Activated effector memory CD4-positive, alpha-beta T cell treated with anti-CD3 and anti-CD28 coated beads, Interleukin-2, amount 50 U/mL, for 16 hours (primary cell): ENCODE results near the gene ZNF780A.
"Not testable (repeated sequence)": the region's sequence is repeated elsewhere in the genome, so short reads cannot be mapped to it uniquely, and the experiment has no call there.

Experiments
- DNase-seq: peaks from one replicate; pipeline ENCODE4 v3.0.0-alpha.2; 2020

ZNF780A gene

DNA sequence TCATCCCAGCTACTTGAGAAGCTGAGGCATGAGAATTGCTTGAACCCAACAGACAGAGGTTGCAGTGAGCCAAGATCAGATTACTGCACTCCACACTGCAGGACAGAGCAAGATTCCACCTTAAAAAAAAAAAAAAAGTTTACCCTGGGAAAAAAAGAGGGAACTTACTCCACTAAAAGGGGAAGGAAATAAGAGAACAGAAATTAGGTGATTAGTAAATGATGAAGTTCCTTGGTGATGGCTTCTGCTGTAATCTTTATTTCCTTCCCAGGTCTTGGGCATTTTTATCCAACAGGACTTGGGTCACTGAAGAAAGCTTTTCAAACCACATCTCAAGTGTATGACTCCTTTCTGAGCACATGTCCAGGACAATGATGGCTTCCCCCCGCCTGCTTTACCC, 9.3 kb downstream of the ZNF780A start:
- no peak for DNase-seq

DNA sequence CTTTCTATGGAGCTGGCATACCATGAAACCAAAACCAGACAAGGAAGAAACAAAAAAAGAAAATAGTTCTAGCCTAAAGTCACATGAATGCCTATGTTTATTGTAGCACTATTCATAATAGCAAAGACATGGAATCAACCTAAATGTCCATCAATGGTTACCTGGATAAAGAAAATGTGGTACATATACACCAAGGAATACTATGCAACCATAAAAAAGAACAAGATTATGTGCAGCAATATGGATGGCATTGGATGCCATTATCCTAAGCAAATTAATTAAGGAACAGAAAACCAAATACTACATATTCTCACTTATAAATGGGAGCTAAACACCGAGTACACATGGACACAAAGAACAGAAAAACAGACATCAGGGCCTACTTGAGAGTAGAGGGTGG, 10.5 kb downstream of the ZNF780A start:
- DNase-seq, result no peak

DNA sequence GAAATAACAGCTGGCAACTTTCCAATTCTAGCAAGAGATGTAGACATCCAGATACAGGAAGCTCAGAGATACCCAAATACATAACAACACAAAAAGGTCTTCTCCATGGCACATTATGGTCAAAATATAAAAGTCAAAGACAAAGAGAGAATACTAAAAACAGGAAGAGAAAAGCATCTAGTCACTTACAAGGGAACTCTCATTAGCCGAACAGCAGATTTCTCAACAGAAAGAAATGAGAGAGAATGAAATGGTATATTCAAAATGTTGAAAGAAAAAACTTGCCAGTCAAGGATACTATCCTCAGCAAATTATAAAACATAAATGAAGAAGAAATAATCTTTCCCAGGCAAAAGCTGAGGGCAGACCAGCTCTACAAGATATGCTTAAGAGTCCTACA, 12.4 kb downstream of the ZNF780A start:
- no peak for DNase-seq

DNA sequence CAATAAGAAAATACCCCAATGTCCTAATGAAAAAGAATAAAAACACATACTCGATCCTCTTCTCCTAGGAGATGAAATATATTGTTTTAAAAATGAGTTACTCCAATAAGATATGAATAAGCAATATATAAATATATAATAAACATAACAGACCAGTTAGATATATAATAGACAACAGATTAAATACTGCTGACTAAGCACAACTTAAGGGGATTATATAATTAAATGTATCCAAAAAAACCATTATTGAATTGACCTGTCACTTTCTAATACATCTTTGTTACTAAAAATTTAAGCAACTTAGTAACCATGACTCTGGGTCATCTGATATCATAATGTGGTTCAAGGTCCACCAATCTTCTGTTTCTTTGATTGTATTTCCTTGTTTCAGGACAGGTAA, 20.7 kb downstream of the ZNF780A start:
- DNase-seq, result no peak

DNA sequence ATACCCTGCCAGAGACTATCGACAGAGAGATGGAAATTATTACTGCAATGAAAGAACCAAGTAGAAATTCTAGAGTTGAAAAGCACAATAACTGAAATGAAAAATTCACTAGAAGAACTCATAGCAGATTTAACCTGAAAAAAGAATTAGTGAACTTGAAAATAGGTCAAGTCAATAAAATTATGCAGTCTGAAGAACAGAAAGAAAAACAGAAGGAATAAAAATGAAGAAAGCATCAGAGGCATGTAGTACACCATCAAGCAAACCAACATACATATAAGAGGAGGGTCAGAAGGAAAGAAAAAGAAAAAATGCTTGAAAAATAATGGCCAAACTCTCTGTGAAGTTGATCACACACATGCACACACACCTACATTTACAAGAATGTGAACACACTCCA, 31.1 kb downstream of the ZNF780A start:
- no peak for DNase-seq

DNA sequence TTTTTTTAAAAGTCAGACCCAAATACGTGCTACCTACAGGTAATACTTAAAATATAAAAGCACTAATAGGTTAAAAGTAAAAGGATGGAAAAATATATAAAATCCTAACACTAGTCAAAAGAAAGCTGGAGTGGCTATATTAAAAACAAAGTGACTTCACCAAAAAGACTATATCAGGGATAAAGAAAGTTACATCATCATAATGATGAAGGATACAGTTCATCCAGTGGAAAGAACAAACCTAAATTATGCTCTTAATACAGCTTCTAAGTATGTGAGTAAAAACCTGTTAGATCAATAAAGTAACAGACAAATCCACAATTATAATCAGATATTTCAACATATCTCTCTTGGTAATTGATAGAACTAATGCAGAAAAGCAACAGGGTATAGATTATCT, 33.6 kb downstream of the ZNF780A start:
- no peak for DNase-seq

DNA sequence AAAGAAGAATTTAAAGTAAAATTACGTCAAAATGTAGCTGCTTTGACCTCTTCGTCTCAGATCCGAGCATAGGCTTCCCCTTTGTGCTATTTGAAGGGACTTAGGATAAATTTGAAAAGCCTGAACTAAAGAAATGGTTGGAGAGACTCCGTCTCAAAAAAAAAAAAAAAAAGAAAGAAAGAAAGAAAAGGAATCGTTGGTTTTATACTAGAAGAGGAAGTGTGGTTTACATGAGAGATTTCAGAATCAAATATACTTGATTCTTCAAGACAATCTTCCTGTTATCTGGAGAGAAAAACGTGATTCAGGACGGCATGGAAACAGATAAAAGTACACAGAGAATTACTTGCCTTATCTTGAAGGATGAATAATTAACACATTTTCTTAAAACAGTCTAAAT, 34.2 kb downstream of the ZNF780A start:
- no peak for DNase-seq

DNA sequence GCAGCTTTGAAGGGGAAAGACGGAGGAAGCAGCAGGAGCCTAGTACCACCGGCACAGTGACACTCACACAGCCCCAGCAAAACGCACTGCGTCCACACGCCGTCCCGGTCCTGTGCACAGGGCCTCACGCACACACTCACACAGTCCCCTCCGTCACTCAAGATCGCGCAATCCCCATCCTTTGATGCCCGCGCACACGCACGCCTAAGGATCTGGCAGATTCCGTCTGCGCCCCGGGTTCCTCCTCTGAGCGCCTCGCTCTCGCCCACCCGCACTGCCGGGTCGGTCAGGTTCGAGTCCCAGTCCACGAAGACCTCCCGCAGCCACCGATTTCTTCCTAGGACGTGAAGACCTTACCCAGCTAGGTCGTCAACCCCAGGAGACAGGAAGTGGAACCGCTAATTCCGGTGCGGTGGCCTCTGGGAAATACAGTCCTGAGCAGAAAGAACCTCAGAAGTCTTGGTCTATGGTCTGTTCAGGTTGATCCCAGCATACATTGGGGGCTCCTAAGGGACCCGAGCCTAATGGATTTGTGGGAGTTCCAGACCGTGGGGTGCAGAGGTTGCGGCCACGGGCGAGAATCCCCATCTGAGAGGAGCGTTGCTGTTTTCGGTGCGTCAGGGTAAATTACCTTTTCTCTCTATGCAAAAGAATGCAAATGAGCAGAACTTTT, 34.8 kb downstream of the ZNF780A start, which contains the start of gene ZNF780B:
ZNF780B (minus strand) TSS at position 400 of the 673 bp plus-strand sequence. CDS start 5,899 bp downstream, outside the sequence.
- peak; percentile 89 for DNase-seq

DNA sequence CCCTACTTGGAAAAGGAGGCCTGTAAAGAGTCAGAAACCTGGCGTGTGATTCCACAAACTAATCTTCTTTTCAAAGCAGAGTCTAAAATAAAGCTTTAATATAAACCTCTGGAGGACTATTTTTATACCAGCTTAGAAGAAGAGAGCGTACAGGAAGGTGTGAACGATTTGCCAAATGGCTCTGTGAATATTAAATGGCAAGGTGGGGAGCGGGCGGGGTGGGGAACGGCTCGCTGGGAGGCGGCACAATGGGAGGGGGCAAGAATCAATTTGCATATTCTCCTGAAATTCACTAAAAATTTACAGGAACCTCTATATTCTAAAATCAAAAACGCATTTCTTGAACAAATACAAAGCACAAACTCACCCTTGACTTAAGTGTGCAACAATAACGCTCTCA, 35.7 kb downstream of the ZNF780A start:
- DNase-seq, result no peak

DNA sequence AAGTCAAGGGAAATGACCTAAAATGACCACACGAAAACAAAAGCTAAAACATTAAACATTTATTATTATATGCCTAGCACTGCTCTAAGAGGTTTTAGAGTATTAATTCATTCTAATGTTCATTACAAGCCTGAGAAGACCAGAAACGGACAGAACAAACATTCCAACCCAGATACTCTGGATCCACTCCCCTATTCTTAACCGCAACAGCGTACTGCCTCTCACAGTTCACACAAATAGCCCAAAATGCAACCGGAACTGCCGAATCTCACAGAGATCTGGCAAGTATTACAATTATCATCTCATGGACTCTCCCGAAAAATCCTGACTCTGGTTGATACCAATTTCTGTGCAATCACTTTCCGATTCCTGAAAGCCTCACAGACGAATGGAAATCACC, 36.1 kb downstream of the ZNF780A start:
- DNase-seq, result no peak

DNA sequence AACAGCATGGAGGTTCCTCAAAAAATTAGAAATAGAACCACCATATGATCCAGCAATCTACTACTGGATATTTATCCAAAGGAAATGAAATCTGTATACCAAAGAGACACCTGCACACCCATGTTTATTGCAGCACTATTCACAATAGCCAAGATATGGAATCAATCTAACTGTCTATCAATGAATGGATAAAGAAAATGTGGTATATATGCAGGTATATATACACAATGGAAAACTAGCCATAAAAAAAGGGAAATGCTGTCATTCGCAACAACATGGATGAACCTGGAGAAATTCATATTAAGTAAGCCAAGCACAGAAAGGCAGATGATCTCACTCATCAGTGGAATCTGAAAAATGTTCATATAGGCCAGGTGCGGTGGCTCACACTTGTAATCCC, 37.3 kb downstream of the ZNF780A start:
- no peak for DNase-seq

DNA sequence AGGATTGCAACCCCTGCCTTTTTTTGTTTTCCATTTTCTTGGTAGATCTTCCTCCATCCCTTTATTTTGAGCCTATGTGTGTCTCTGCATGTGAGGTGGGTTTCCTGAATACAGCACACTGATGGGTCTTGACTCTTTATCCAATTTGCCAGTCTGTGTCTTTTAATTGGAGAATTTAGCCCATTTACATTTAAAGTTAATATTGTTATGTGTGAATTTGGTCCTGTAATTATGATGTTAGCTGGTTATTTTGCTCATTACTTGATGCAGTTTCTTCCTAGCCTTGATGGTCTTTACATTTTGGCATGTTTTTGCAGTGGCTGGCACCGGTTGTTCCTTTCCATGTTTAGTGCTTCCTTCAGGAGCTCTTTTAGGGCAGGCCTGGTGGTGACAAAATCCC, 49.0 kb downstream of the ZNF780A start:
- not testable (repeated sequence) for DNase-seq

DNA sequence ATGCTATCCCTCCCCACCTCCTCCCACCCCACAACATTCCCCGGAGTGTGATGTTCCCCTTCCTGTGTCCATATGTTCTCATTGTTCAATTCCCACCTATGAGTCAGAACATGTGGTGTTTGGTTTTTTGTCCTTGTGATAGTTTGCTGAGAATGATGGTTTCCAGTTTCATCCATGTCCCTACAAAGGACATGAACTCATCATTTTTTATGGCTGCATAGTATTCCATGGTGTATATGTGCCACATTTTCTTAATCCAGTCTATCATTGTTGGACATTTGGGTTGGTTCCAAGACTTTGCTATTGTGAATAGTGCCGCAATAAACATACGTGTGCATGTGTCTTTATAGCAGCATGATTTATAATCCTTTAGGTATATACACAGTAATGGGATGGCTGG, 52.7 kb downstream of the ZNF780A start:
- DNase-seq, result not testable (repeated sequence)

DNA sequence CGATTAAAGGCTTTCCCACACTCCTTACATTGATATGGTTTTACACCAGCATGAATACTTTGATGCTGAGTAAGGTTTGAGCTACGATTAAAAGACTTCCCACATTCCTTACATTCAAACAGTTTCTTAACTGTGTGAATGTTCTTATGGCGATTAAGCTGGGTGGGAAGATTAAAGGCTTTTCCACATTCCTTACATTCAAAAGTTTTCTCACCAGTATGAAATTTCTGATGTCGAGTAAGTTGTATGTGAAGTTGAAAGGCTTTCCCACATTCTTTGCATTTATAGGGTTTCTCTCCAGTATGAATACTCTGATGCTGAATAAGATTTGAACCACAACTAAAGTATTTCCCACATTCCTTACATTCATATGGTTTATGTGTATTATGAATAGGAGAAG, 54.7 kb downstream of the ZNF780A start:
- no peak for DNase-seq

DNA sequence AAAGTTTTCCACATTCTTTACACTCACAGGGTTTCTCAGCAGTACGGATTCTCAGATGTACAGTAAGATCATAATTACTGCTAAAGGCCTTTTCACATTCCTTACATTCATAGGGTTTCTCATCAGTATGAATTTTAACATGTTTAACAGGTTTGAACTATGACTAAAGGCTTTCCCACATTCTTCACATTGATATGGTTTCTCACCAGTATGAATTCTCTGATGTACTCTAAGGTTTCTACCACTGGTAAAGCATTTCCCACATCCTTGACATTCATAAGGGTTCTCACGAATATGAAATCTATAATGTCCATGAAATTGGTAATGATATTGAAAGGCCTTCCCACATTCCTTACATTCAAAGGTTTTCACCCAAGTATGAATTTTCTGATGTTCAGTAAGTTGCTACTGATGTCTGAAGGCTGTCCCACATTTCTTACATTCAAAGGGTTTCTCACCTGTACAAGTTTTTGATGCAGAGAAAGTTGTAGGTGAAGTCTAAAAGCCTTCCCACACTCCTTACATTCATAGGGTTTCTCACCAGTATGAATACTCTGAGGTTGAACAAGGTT, 56.7 kb downstream of the ZNF780A start:
- DNase-seq, result no peak

DNA sequence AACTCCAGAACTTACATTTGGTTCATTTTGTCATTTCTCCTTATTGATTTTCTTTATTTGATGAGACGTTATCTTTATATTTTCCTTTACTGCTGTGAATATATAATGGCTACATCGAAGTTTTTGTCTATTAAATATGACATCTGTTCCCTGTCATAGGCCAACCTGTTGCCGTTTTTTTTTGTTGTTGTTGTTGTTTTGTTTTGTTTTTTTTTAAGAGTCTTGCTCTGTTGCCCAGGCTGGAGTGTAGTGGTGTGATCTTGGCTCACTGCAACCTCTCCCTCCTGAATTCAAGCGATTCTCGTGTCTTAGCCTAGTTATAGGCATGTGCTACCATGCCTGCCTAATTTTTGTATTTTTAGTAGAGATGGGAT, 64.2 kb downstream of the ZNF780A start:
- DNase-seq, result no peak

DNA sequence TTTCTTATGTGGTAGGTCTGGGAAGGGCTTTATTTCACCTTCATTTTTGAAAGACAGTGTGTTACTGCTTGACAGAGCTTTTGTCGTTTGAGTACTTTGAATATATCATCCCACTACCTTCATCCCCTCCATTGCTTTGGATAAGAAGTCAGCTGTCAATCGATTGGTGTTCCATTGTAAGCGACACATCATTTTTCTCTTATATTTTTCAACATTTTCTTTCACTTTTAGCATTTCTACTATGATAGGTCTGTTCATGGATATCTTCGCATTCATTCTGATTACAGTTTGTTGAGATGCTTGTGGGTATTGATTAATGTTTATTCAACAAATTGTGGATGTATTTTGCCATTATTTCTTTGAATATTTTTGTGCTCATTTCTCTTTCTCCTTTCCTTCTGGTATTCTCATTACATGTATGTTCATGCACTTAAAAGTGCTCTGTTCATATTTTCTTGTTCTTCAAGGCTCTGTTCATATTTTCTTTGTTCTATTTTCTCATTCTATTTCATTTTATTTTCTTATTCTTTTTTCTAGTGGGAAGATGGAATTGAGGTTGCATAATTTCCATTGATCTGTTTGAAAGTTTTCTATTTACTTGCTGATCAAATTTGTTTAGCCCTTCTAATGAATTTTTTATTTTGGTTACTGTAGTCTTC, 64.7 kb downstream of the ZNF780A start:
- no peak for DNase-seq

DNA sequence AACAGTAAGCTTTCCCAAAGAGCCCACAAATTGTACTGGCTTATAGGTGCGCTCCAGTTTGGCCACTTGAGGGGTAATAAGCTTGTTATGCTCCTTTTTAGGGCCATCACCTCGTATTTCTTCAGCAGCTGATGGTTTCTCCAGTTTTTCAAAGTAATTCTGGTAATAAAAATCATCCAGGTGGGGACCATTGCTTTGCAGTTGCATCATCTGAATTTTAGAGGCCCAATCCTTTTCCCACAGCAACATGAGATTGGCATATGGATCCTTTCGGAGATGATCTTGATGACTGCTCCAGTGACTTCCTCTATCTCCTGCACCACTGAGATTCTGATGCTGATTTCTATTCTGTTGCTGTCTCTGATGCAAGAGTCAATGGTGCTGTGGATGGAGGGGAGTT, 66.8 kb downstream of the ZNF780A start:
- no peak for DNase-seq
